Activated T-cell treated with anti-CD3 and anti-CD28 coated beads, Interleukin-2, amount 50 U/mL, for 48 hours (primary cell): ENCODE data around the gene GRIN1.
A peak's percentile ranks its signal among the peaks of the same experiment; 100 is the strongest.

Source experiments
- DNase-seq, 2 experiments: peaks; one replicate each; pipeline ENCODE4 v3.0.0-alpha.2; 2020

GRIN1 gene

DNA sequence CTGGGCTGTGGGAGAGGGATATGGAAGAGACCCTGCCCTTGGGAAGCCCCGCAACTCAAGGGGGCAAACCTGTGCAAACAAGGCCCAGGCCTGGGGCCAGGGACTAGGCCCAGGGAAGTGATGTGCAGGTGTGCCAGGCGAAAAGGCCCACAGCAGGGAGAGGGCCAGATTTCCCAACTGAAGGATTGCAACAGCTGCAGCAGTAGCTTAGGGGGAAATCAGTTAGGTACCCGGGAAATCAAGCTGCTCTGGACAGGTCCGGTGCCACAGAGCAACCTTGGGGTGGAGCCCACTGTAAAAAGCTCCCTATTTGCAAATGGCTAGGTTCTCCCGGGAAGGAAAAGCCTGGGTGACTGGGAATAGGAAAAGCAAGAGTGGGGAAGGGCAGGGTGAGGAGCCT, 10.4 kb downstream of the GRIN1 start:
- no peak for DNase-seq

DNA sequence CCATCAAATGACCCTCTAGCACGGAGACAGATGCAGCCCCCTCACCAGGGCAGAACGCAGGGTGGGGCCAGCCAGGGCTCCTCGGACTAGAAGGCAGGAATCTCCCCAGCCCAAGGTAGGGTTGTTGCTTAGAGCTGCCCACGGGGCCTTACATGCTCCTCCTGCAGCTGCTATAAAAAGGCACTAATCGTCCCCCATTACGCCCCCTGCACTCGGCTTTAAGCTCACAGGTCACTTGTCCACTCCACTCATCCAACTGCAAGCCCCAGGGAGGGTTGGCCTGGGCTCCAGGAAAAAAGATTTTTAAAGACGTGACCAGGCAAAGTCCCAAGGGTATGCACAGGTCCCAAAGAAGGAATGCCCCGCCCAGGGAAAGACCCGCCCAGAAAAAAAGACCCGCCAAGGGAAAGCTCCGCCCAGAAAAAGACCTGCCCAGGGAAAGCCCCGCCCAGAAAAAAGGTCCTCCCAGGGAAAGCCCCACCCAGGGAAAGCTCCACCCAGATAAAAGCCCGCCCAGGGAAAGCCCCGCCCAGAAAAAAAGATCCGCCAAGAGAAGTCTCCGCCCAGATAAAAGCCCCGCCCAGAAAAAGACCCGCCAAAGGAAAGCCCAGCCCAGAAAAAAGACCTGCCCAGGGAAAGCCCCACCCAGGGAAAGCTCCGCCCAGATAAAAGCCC, 11.1 kb downstream of the GRIN1 start:
- no peak for DNase-seq

DNA sequence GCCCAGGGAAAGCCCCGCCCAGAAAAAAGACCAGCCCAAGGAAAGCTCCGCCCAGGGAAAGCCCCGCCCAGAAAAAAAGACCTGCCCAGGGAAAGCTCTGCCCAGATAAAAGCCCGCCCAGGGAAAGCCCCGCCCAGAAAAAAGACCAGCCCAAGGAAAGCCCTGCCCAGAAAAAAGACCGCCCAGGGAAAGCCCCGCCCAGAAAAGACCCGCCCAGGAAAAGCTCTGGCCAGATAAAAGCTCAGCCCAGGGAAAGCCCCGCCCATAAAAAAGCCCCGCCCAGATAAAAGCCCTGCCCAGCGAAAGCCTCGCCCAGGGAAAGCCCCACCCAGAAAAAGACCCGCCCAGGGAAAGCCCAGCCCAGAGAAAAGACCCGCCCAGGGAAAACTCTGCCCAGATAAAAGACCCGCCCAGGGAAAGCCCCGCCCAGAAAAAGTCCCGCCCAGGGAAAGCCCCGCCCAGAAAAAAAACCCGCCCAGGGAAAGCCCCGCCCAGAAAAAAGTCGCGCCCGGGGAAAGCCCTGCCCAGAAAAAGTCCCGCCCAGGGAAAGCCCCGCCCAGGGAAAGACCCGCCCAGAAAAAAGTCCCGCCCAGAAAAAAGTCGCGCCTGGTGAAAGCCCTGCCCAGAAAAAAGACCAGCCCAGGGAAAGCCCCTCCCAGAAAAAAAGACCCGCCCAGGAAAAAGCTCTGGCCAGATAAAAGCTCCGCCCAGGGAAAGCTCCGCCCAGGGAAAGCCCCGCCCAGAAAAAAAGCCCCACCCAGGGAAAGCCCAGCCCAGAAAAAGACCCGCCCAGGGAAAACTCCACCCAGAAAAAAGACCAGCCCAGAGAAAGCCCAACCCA, 11.9 kb downstream of the GRIN1 start:
- DNase-seq = peak; percentile 86 to 87

DNA sequence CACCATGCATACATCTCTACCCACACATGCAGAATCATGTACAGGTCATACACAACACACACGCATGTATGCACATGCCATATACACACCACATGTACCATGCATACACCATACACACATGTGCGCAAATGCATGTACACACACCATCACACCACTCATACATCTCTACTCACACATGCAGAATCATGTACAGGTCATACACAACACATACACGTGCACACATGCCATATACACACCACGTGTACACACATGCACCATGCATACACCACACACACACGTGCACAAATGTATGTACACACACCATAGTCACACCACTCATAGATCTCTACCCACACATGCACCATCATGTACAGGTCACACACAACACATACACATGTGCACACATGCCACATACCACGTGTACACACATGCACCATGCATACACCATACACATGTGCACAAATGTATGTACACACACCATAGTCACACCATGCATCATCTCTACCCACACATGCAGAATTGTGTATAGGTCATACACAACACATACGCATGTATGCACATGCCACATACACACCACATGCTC, 14.0 kb downstream of the GRIN1 start:
- DNase-seq = no peak

DNA sequence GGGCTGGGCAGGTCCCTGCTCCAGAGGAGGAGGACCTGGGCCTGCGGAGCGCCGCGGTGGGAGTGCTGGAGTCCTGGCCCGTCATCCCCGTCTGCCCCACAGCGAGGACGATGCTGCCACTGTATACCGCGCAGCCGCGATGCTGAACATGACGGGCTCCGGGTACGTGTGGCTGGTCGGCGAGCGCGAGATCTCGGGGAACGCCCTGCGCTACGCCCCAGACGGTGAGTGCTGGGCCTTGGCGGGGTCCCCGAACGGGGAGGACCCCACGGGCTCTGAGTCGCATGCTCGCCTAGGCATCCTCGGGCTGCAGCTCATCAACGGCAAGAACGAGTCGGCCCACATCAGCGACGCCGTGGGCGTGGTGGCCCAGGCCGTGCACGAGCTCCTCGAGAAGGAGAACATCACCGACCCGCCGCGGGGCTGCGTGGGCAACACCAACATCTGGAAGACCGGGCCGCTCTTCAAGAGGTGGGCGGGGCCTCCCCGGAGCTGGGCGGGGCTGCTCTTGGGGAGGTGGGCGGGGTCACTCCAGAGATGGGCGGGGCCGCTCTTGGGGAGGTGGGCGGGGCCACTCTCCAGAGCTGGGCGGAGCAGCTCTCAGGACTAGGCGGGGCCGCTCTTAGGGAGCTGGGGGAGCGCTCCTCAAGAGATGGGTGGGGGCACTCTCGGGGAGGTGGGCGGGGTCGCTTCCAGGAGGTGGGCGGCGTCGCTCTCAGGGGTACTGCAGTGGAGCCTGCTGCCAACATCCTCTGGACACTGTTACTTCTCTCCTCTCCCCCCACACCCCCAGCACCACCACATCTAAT, 17.8 kb downstream of the GRIN1 start:
- DNase-seq = peak; percentile 72 to 78

GRCh38 chr9:137157618-137158415, 18.9 kb downstream of the GRIN1 start:
- DNase-seq = no peak

- no peak for DNase-seq
Observed at GRCh38 chr9:137158625-137159024, 19.7 kb downstream of the GRIN1 start.

DNA sequence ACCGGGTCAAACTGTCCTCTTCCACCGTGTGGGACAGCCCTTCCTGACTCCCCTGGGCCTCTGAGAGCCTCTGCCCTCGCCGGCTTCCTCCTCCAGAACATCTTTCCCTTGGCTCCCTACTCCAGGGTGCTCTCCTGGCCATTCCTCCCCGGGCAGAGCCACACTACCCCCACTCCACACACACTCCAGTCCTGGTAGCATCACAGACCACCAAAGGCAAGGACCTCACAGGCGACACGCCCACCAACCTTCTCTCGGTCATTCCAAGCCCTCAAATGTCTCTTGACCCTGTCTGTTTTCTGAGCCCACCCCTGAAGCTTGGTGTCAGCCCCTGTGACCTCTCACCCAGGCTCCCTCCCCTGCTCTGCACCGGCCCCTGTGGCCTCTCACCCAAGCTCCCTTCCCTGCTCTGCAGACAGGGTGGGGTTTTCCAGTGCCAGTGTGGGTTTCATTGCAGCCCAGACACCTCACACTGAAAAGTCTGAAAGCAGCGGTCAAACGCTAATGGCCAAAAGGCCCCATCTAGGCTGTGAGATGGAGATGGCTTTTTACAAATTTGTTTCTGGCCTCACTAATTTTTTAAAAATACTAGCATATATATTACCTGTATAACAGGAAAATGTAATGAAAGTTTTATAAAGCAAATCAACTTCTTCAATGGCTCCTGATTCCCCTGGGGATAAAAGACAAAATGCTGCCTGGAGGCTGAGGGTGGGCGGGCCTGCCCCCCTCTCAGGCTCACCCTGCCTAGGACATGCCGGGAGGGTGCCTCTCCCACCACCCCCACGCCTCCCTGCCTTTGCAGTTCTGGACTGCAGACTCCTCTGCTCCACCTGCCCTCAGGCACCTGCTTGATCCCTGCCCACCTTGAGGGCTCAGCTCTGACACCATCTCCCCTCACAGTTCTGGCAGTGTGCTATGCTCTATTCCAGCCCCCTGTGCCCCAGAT, 20.4 kb downstream of the GRIN1 start:
- no peak for DNase-seq

DNA sequence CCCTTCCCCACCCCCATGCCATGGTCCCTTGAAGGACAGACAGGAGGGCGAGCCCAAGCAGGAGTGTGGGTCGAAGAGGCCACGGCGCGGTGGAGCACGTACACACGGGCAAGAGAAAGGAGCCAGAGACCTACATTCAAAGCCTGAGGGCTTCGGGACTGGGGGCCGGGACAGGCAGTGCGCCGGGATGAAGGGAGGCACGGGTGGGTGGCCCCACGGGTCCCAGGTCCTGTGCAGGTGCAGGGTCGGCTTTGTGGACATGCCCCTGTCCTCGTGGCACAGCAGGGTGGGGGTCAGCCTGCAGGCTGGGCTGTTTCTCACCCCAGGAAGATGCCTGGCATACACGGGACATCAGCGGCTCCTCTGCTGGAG, 21.1 kb downstream of the GRIN1 start:
- no peak for DNase-seq

DNA sequence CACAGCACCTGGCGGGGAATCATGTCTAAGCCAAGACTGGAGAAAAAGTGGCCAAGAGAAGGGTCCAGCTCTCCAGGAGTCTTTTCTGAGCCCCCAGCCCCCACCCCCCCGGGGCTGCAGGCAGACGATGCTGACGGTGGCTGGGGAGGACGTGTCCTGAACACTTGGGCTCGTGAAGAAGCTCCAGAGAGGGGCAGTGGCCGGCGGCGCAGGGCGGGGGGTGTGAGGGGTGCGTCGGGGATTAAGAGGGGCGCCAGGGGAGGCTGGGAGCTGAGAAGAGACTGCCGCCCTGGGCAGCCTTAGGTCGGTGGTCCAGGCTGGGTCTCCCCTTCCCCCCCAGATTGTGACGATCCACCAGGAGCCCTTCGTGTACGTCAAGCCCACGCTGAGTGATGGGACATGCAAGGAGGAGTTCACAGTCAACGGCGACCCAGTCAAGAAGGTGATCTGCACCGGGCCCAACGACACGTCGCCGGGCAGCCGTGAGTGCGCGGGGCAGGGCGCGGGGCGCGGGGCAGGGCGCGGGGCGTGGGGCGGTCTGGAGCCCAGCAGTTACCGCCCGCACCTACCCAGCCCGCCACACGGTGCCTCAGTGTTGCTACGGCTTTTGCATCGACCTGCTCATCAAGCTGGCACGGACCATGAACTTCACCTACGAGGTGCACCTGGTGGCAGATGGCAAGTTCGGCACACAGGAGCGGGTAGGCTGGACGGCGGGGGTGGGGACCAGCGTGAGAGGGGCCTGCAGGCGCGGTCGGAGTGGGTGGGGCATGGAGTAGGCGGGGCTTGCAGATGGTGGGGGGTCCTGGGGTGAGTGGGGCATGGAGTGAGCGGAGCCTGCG, 22.0 kb downstream of the GRIN1 start:
- DNase-seq = no peak

- no peak for DNase-seq
Observed at GRCh38 chr9:137161558-137162486, 22.9 kb downstream of the GRIN1 start.

- DNase-seq = no peak
Observed at GRCh38 chr9:137162505-137163364, 23.8 kb downstream of the GRIN1 start.

- DNase-seq = no peak
Observed at GRCh38 chr9:137163365-137163715, 24.4 kb downstream of the GRIN1 start.

GRCh38 chr9:137163805-137164204, 24.9 kb downstream of the GRIN1 start:
- no peak for DNase-seq

GRCh38 chr9:137164370-137165249, 25.7 kb downstream of the GRIN1 start:
- no peak for DNase-seq

- DNase-seq = no peak
Observed at GRCh38 chr9:137165250-137165836, 26.4 kb downstream of the GRIN1 start.
